ENCODE measurements around the gene CA9.

Gene CA9

DNA sequence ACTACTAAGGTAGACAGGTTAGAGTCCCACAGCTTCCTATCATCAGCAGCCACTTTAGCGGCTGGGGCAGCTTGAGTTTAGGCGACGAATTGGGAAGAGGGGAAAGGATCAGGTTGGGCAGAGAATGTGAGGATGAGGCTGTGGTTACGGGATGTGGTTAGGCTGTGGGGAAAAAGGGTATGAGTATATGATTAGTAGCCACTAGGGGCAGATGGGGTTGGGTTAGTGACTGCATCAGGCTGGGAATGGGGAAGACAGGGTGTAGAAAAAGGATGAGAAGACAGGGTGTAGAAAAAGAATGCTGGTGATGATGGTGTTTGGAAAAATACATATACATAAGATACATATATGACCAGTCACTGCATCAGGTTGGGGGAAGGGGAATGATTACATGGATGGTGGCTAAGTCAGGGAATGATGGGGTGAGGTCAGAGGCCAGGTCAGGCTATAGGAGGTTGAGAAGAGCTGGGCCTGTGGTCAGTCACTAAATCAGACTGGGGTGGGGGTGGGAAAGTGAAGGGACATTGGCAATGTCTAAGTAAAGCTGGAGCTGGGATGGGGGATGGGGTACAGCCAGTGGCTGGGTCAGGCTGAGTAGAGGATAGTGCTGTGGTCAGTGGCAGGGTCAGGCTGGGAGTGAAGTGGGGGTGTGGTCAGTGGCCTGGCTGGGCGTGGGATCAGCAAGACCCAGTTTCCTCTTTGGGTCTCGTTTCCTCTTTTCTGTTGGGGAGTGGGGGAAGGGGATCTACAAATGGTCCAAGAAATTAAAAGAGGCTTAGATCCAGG lies 56.2 kb downstream of the CA9 start:
- Histone ChIP-seq H4K20me1 (ENCODE audit: insufficient read depth, low read length) (peaks cover 38% of the 10 kb centered on the region), H3K9ac (ENCODE audit: low read length) (peak overlapping the region; percentile 92; the same call in 1 of the 2 replicates), H3K27ac (ENCODE audit: low read length) (peak overlapping the region; percentile 87), H3K36me3 (replicated peaks; ENCODE audit: low read depth, low read length) (peaks cover 16% of the 10 kb centered on the region), H3K79me2 (ENCODE audit: low read length) (peaks cover 68% of the 10 kb centered on the region), H3K27me3 (ENCODE audit: low read depth, low read length) (no peaks in the 10 kb centered on the region), H3K4me3 (ENCODE audit: low read length) (peak overlapping the region; percentile 94), H3K4me1 (ENCODE audit: low read length) (peaks cover 49% of the 10 kb centered on the region), H2AFZ (ENCODE audit: low read depth, low read length) (no peak overlapping the region), H3K9me3 (ENCODE audit: insufficient read depth, low read length) (no peaks in the 10 kb centered on the region), H3K4me2 (ENCODE audit: low read length) (peak overlapping the region; percentile 96)
- TF ChIP-seq EZH2phosphoT487 (IDR thresholded peaks at IDR 0.05; ENCODE audit: low read depth) (no peak), CTCF (IDR thresholded peaks at IDR 0.05; ENCODE audit: low read depth, low read length) (peak; percentile 55)

DNA sequence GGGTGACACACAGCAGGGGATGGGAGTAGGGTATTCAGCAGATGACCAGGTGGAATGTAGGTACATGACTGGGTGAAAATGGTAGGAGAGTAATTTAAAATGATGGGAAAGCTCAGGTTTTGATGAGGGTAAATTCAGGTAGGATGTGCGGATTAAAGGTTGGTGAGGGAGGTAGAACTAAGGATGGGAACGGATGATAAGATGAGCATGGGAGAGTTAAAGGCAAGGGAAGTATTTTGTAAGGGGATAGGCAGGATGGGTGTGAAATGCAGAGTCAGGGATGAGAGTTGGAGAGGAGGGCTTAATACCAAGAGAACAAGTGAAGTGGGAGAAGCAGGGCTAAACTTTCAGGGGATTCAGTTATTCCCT lies 56.7 kb downstream of the CA9 start:
- H3K4me2 ChIP-seq (ENCODE audit: low read length), result peak overlapping the region; percentile 96
- peak overlapping the region; percentile 94 for H3K4me3 ChIP-seq (ENCODE audit: low read length)
- H3K27me3 ChIP-seq (ENCODE audit: low read depth, low read length), result no peaks in the 10 kb centered on the region
- no peaks in the 10 kb centered on the region for H3K9me3 ChIP-seq (ENCODE audit: insufficient read depth, low read length)
- peaks cover 38% of the 10 kb centered on the region for H4K20me1 ChIP-seq (ENCODE audit: insufficient read depth, low read length)
- no peak overlapping the region for H2AFZ ChIP-seq (ENCODE audit: low read depth, low read length)
- H3K79me2 ChIP-seq (ENCODE audit: low read length), result peaks cover 68% of the 10 kb centered on the region
- peaks cover 49% of the 10 kb centered on the region for H3K4me1 ChIP-seq (ENCODE audit: low read length)
- TF ChIP-seq CTCF (IDR thresholded peaks at IDR 0.05; ENCODE audit: low read depth, low read length) (no peak), EZH2phosphoT487 (IDR thresholded peaks at IDR 0.05; ENCODE audit: low read depth) (no peak)
- H3K9ac ChIP-seq (ENCODE audit: low read length), result peak overlapping the region; percentile 92
- peaks cover 13% of the 10 kb centered on the region for H3K36me3 ChIP-seq (replicated peaks; ENCODE audit: low read depth, low read length)
- H3K27ac ChIP-seq (ENCODE audit: low read length), result peak overlapping the region; percentile 87

All from OCI-LY3 (cell line).